Stimulated activated CD8-positive, alpha-beta memory T cell treated with anti-CD3 and anti-CD28 coated beads, Interleukin-15, amount 100 ng/mL, for 1 hour (primary cell): ENCODE measurements around the gene NFATC3.

ENCODE experiments used
- DNase-seq: peaks from one replicate; pipeline ENCODE4 v3.0.0-alpha.2; 2020; ENCODE audit warnings: low read depth

The NFATC3 gene

GRCh38 chr16:68276223-68276622 lies 191.1 kb downstream of the NFATC3 start:
- DNase-seq = no peak
